ENCODE measurements around the gene ECE2.
"Not testable (repeated sequence)": the region's sequence is repeated elsewhere in the genome, so short reads cannot be mapped to it uniquely, and the experiment has no call there.

ECE2 gene

DNA sequence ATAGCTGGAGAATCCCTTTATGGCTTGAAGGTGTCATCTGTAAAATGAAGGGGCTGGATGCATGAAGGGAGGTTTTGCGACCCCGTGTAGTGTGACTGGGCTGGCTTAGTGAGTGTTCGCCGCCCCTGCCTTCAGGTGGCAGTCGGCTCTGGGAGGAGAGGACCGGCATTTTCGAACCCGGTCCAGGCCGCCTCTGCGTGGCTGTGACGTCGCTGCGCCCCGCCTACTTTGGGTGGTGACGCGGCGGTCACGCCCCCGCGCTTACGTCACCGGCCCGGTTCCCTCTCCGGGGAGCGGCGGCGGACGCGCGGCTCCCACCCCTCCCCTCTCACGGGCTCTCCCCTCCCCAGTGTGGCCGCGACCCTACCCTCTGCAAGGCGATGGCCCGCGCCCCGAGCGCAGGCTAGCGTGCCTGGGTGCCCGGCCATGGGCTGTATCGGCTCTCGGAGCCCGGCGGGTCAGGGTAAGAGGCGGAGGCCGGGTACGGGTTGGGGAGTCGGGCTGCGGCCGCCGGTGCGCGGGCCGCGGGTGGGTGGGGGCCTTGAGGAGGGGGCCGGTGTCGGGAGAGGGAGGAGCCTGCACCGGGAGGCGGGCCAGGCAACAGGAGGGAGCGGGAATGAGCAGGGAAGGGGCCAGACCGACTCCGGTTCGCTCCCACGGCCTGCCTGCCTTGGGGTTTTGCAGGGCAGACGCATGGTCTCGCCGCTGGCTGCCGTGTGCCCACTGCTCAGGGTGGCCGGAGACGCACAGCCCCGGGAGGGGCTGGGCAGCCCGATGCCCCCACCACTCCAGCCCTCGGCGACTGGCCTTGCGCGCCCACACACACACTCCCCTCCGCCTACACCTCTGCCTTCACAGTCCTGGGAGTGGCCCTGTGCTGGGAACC is 60.1 kb downstream of the ECE2 start:
- TF ChIP-seq, protein P1, sequence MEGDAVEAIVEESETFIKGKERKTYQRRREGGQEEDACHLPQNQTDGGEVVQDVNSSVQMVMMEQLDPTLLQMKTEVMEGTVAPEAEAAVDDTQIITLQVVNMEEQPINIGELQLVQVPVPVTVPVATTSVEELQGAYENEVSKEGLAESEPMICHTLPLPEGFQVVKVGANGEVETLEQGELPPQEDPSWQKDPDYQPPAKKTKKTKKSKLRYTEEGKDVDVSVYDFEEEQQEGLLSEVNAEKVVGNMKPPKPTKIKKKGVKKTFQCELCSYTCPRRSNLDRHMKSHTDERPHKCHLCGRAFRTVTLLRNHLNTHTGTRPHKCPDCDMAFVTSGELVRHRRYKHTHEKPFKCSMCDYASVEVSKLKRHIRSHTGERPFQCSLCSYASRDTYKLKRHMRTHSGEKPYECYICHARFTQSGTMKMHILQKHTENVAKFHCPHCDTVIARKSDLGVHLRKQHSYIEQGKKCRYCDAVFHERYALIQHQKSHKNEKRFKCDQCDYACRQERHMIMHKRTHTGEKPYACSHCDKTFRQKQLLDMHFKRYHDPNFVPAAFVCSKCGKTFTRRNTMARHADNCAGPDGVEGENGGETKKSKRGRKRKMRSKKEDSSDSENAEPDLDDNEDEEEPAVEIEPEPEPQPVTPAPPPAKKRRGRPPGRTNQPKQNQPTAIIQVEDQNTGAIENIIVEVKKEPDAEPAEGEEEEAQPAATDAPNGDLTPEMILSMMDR (conservative IDR thresholded peaks at IDR 0.05), result no peak
- 0 out of 2 replicates have a peak, but pooled peaks have one; percentile 32 for TF ChIP-seq ZFX (IDR thresholded peaks at IDR 0.05)
- peak overlapping the region; percentile 81 for H3K27ac ChIP-seq

DNA sequence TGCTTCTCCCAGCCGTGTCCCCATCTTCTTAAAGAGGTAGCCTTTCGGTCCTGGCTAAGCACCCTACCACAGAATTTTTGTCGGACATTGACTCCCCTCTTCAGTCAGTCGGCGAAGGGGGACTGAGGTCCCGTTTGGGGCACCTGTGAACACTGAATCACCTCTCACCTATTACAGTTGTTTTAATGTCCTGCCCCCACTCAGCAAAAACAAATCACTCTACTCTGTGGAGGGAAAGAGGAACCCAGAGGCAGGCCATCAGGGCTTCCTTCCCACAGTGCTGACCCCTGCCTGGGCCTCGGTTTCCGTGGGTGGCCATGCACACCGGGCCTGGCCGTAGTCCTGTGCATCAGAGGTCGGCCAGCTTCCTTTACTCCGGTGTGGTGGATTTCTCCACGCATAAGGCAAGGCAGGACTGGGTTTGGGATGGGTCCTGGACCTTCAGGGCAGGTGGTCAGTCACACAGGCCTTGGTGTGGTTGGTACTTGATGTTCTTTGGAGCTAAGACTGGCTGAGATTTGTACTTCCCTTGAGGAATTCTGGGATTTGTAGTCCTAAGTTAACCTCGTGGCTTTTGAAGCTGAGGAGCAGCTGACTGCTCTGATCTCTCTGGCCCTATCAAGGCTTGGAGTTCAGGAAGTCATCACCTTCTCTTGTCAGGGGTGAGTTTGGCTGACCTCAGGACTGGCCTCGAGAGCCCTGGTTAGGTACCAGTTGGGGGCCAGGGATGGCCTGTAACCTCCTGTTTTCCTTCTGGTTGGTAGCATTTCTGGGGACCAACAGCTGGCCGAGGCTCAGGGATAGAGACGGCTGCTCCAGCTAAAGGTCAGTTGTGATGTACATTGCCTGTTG is 61.0 kb downstream of the ECE2 start:
- TF ChIP-seq, protein P1 (conservative IDR thresholded peaks at IDR 0.05), result no peak
- TF ChIP-seq ZFX (IDR thresholded peaks at IDR 0.05), result no peak
- peak overlapping the region; percentile 81 for H3K27ac ChIP-seq

DNA sequence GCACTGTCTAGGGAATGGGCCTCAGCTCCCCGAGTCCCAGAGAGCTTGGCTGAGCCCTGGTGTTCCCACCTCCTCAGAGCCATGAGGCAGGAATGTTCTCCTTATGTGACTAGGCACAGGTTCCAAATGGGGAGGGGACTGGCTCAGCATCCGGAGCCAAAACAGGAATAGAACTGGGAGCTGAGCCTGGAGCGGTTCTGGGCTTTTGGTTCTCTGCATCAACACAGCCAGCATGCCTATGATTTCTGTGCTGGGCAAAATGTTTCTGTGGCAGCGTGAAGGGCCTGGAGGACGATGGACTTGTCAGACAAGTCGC is 61.5 kb downstream of the ECE2 start, which contains the start of gene FAM131A:
Gene FAM131A (plus strand): TSS at position 202 of the 316 bp plus-strand sequence. CDS start 31 bp downstream, at position 233.
- TF ChIP-seq, protein P1 (conservative IDR thresholded peaks at IDR 0.05), result no peak
- no peak for TF ChIP-seq ZFX (IDR thresholded peaks at IDR 0.05)
- peak within 1 kb of the TSS; percentile 81 for H3K27ac ChIP-seq

DNA sequence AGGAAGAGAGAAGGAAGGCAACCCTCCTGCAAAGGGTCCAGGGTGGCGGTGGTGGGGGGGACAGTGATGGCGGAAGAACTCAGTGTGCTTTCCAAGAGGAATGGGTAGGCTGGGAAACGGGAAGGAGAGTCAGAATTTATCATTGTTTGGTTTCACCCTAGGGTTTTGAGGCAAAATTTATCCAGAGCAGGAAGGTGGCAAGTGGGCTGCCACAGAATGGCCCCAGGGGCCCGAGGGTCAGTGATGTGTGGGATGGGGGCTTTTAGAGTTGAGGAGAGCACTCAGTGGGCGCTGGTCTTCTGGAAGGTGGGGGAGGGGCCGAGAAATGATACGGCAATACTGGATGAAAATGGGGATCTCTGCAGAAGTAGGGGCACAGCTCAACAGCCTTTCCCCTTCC is 62.2 kb downstream of the ECE2 start:
- peak overlapping the region; percentile 81 for H3K27ac ChIP-seq
- no peak for TF ChIP-seq ZFX (IDR thresholded peaks at IDR 0.05)
- TF ChIP-seq, protein P1 (conservative IDR thresholded peaks at IDR 0.05), result no peak

DNA sequence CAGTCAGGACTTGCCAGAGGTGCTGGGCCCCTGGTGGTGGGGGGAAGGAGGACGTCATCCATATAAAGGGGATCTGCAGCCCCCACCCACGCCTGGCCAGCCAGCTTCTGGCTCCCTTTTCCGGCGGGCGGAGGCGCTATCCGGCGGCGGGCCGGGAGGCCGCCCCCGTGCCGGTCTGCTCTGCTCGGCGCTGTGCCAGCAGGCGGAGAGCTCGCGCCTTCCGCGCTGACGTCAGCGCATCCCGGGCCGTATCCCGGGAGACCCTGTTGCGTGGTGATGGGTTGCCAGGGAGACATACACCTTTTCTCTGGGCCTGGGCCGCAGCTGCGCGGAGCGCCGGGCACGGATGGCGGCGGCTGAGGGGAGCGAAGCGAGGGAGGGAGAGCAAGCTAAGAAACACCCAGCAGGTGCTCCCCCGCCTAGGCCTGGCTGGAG is 62.7 kb downstream of the ECE2 start:
- TF ChIP-seq, protein P1 (conservative IDR thresholded peaks at IDR 0.05), result no peak
- no peak for TF ChIP-seq ZFX (IDR thresholded peaks at IDR 0.05)
- H3K27ac ChIP-seq, result no peak overlapping the region

DNA sequence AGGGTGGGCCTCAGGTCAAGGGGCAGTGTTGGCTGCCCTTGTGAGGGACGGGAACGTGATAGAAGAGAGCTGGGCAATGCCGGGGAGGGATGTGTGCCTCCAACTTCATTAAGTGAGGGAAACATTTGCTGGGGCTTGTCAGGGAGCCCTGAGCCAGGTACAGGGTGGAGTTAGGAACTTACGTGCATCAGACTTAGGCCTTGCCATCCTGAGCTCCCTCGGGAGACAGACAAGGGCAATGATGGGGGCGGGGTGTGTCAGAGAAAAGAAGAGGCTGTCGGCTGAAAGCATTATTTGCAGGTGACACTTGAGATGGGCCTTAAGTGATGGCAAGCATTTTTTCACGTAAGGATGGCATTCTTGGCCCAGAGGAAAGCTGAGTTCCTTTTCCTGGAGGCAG is 63.2 kb downstream of the ECE2 start:
- H3K27ac ChIP-seq, result no peak overlapping the region
- no peak for TF ChIP-seq ZFX (IDR thresholded peaks at IDR 0.05)
- TF ChIP-seq, protein P1 (conservative IDR thresholded peaks at IDR 0.05), result no peak

DNA sequence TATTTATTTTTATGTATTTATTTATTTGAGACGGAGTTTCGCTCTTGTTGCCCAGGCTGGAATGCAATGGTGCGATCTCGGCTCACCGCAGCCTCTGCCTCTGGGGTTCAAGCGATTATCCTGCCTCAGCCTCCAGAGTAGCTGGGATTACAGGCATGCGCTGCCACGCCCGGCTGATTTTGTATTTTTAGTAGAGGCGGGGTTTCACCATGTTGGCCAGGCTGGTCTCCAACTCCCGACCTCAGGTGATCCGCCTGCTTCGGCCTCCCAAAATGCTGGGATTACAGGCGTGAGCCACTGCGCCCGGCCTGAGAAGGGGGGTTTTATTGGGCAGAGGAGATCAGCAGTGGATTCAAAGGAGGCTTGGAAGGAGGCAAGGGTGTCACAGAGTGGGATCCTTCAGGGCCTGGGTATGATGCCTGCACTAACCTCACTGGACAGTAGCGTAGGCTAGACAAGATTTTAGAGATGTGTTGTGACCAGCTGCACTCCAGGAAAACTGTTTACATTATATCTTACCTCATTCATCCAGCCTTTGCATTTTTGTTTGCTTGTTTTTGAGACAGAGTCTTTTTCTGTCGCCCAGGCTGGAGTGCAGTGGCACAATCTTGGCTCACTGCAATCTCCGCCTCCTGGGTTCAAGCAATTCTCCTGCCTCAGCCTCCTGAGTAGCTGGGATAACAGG is 63.8 kb downstream of the ECE2 start:
- H3K27ac ChIP-seq, result not testable (repeated sequence)
